NCI-H226 (cell line): ENCODE measurements around the gene KCNJ11.

ENCODE experiments used
- DNase-seq: peaks from one replicate; pipeline ENCODE4 v3.0.0-alpha.2; 2015

The KCNJ11 gene

DNA sequence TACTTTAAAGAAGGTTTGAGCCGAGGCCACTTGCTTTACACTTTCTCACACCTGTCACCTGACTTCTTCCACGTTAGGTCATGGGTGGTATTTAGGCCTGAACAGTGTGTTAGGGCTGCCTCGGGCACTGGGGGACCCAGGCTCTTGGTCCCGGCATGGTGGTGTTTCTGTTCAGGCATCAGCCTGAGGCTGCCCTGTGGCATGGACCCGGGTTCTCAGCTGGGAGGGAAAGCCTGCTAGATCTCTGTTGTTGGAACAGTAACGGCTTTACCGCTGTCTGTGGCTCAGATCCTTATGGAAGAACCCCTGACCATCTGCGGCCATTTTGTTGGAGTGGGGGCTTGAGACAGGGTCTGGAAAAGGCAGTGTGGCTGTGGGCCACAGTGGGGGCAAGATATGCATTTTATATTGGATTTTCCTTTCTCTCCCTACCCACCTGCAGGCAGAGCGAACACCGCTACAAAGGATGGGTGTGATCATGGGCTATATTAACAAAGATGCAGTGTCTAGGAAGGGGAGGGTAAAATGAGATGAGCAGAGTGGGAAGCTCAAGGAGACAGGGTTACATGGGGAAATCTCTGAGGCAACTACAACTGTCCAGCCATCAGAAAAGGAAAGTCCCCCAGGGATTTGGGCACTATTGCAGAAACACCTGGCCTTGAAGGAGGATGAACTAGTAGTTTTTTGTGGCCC lies 1.6 kb upstream of the KCNJ11 start:
- no peak for DNase-seq

DNA sequence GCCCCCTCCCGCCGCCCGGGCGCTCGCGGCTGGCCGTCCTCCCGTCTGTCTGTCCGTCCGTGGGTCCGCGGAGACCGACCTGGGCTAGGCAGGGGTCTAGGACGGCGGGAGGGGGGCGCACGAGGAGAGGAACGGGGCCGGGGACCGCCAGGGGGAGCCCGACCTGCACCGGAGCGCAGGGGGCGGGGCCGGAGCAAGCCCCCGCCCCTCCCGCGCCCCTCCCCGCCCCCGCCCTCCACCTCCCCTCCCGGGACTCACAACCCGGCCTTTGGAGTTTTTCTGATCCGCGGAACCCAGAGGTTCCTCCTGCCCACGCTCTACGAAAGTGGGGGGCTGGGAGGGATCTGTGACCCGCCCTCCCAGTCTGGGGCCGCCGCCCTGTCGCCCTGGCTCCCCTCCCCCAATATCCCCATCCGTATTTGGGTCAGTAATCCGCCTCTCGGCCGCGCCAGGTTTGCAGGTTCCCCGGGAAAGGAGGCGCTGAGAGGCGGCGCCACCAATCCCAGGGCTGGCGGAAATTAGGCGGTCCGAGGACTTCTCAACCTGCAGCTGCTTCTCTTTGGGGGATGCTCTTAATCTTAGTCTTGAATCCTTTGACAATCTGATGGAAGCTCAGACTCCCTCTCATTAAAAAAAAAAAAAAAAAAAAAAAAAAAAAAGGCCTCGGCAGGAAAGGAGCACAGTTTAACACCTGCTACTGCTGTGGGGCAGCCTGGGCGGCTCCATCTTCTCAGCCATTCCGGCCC lies 925 bp upstream of the KCNJ11 start:
- DNase-seq, result peak; percentile 21

DNA sequence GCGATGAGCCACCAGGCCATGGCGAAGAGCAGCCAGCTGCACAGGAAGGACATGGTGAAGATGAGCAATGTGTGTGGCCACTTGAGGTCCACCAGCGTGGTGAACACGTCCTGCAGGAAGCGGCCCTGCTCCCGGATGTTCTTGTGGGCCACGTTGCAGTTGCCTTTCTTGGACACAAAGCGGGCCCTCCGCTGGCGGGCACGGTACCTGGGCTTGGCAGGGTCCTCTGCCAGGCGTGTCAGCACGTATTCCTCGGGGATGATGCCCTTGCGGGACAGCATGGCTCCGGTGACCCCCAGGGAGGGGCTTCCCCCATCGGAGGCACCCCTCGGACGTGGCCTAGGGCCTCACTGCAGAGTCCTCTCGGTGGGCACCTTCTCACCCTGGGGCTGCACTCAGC lies 648 bp downstream of the KCNJ11 start:
- no peak for DNase-seq

DNA sequence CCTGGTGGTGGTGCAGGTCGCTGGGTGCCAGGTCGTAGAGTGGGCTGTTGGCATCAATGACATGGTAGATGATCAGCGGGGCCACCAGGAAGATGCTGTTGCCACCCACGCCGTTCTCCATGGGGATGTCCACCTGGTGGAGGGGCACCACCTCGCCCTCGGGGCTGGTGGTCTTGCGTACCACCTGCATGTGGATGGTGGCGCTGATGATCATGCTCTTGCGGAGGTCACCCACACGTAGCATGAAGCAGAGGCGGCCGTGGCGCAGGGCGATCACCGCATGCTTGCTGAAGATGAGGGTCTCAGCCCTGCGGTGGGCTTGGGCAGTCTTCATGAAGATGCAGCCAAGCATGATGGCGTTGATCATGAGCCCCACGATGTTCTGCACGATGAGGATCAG lies 1.2 kb downstream of the KCNJ11 start:
- DNase-seq, result no peak

DNA sequence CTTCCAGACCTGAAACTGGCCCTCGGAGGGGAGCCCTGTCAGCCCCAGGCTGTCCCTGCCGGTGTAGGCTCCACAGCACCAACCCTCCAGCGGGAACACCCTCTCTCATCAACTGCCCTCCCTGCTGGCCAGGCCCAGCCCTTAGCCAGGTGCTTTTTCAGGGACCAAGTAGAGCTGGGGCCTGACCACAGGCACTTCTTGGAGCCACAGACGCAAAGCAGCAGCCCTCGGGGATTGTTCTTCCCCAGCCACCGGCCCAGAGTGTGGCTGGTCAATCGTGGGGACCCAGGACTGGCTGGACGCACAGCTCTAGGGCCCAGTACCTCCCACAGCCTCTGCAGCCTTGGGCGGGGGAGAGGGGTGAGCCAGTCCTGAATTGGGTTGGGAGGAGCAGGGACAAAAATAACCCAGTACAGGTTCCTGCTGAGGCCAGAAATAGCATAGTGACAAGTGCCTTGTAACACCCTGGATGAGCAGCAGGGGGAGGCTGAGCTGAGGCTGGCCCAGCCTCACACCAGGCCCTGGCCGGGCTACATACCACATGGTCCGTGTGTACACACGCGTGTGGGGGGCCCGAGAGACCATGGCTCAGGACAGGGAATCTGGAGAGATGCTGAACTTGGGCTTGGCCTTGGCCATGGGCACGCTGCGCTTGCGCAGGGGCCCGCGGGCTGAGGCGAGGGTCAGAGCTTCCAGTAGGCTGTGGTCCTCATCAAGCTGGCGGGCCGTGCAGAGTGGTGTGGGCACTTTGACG lies 2.0 kb downstream of the KCNJ11 start:
- DNase-seq, result no peak

DNA sequence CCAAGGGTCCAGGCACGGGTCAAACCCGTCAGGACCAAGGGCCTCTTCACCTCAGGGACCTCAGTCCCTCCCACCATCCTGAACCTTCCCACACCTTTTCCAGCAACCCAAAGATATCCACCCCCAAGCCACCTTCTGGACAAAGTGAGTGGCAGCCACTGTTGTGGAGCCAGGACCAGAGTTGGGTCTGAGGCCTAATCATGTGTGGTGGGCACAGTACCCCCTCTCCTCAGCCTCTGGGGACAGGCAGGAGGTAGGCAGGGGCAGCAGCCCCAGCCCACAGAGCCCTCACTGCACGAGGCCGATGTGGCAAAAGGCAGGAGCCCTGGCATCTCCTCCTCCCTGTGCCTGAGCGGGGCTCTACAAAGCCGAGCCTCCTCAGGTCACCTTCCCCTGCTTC lies 2.5 kb downstream of the KCNJ11 start:
- no peak for DNase-seq

DNA sequence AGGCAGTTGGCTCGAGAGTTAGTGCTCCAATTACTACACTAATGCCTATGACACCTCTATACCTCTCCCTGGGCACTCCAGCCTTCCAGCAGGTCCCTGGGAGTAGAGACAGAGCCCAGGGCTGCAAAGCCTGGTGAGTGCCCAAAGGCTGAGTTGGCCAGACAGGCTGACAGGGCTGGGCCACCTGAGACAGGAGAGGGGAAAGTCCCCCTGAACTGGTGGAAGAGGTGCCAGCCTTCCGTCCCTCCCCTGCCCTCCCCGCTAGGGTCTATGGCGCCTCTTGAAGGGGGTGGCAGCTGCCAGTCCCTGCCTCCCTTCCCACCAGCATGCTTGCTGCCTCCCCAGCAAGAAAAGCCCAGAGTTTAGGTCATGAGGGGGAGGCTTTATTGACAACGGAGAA lies 3.0 kb downstream of the KCNJ11 start:
- no peak for DNase-seq

DNA sequence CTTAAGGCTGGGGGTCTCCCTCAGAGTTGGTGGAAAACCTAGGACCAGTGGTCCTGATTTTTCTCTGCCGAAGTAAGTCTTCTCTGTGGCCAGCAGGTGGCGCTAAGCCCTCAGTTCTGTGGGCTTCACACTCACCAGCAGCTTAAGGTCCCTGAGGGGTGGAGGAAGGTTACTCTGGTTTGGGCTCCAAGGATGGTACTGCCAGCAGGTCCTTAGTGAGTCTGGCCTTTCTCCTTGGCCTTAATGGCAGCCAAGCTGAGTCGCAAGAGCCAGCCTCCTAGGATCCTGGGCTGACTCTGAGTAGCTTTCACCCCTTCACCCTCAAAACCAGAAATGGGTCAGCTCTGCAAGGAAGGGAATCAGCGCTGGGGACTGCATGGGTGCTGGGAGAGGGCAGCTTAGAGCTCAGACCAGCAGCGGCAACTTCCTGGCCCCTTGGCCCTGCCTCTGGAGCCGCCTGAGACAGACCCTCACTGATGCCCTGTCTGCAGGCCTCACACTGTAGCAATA lies 4.4 kb downstream of the KCNJ11 start:
- DNase-seq, result peak; percentile 60

DNA sequence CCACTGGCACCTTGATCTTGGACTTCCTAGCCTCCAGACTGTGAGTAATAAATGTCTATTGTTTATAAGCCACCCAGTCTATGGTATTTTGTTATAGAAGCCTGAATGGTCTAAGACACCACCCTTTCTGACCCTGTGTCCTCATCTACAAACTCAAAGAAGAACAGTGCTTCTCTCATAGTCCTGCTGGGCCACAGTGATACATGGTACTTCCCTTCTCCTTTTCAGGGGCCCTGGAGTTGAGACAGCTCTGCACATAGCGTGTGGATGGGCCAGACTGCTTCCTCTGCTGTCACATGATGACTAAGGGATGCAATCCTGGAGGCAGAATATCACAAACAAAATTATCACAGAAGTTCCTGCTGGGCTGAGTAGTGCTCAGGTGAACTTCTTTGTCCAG lies 5.0 kb downstream of the KCNJ11 start:
- no peak for DNase-seq

DNA sequence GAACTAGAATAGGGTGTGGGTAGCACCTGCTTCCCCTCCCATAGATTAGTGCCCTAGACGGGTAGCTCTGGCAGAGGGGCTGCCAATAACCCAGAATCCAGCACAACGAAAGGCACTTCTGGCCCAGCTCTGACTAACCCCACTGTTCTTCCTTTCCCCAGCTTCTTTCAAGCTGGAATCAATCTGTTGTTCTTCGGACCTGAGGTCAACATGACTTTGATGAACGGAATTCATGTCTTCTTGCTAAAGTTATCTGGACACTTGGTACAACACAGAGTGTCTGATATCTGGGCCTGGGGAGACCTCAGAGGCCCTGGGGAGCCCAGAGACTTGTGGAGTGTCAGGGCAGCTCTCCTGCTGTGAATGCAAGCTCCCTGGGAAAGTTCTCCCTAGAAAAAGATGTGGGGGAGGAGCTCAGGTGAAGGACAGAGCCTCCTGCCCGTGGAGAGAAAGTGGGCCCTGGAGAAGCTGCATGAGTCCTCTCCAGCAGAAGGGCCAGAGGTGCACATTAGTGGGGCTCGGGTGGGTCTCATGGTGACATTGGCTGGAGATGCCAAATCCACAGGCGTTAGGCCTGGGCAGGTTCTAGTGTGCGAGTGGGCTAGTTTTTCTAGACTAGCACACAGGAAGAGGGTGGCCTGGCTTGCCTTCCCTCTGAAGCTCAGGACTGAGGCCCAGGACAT lies 6.3 kb downstream of the KCNJ11 start:
- no peak for DNase-seq

DNA sequence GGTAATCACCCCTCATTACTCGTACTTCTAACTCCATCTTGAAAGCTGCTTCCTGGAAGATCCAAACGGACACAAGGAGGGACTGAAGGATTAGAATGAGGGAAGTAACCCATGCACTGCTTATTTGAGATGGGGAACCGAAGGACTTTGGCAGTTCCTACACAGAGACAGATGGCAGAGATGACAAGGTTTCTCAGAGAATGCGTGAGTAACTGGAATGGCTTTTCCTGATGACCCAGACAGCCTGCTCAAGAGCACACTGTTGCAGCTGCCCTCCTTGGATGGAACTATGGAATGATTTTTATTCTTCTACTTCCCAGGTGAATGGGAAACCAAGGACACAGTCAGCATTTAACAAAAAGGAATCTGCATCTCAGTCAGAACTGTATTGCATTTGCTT lies 7.3 kb downstream of the KCNJ11 start:
- DNase-seq, result no peak

DNA sequence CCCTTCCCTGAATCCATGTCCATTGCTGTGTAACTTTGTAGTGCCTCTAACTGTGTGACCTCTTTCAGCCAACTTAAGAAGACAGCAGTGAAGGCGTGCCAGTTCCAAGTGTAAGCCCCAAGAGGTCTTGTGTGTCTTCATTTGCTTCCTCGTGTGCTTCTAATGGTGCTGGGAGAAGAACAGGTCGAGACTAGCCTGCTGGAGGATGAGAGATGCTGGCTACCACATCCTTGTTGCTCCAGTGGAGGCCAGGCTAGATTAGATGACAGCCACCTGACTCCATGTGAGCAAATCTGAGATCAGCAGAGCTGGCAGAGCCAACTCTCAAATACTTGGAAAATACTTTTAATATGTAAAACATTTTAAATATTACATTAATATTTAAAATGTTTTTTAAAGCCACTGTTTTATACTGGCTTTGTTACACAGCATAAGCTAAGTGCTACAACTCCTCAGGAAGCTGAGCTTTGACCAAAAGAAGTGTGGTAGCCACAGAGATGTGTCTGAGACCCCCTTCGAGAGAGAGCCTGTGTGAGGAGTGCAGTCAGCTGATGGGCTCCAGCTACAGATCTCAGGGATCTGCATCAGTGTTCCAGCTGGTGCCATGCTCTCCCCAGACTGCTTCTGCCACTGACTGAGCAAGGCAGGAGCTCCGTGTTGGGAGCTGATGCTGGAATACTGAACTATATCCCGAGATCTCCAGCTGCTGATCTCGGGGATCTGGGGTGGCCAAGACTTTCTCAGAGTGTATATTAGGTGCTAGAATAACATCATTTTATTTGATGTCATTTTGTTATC lies 8.9 kb downstream of the KCNJ11 start:
- DNase-seq, result no peak

DNA sequence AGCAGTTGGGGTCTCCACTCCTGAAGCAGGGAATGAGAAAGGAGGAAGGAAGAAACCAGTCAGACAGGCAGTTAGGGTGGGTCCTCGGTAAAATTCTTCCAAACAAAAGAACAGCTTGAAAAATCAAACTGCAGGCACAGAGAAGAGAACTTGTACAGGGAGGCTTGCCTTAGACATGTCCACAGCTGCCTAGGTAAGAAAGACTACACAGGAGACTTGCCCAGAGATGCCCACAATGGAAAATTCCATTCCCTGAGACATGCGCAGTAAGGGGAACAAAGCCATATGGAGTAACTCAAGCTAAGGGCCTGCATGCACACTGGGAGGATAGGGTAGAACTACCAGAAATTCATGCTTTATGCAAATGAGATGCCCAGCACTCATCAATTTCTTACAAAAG lies 9.8 kb downstream of the KCNJ11 start:
- DNase-seq, result no peak

DNA sequence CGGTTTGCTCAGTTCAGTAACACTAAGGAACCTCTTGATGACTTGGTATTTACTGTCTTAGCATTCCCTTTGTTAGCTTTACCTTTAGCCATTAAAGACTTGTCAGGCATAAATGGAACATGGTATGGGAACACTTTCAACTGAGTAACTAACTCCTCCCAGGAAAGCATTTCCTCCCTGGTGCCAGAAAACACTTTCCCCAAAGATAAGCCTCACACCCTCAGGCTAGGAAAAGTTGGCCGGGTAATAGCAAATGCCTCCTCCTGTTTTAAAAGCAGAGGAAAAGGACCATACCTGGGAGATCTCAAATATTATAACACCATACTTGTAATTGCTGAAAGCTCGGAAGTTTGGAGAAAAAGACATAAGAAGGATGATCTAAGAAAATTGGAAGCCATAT lies 12.0 kb downstream of the KCNJ11 start:
- DNase-seq, result peak; percentile 86

DNA sequence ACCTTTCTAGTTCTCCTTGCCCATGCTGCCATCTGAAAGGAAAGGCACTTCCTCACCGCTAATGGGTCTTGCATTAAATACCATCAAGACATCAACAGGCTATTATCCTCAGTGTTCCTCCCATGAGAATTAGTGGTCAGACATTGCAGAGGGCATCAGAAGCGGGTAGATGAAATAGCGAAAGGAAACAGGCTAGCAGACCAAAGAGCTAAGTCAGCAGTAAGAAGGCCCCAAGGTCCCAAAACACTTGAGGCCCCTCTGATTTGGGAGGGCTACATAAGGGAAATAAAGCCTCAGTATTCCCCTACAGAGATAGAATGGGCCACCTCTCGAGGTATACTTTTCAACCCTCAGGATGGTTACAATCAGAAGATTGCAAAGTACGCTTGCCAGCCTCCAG lies 12.9 kb downstream of the KCNJ11 start:
- DNase-seq, result no peak

DNA sequence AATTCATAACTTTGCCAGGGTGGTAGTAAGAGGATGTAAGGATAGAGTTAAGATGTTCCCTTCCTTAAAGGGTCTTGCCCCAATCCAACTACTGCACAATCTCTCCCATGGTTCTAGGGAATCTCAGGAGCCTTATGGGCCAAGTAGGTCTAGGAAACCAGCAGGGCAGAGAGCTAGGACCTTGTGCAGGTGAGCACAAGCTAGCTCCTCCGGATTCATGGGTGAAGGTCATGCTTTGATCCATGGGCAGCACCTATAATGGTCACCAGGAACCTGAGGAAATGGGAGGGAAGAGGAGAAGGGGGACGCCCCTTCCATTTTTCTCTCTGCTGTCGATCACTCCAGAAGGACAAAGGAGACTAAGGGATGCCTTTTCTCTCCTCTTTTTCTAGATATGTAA lies 16.8 kb downstream of the KCNJ11 start:
- DNase-seq, result no peak

DNA sequence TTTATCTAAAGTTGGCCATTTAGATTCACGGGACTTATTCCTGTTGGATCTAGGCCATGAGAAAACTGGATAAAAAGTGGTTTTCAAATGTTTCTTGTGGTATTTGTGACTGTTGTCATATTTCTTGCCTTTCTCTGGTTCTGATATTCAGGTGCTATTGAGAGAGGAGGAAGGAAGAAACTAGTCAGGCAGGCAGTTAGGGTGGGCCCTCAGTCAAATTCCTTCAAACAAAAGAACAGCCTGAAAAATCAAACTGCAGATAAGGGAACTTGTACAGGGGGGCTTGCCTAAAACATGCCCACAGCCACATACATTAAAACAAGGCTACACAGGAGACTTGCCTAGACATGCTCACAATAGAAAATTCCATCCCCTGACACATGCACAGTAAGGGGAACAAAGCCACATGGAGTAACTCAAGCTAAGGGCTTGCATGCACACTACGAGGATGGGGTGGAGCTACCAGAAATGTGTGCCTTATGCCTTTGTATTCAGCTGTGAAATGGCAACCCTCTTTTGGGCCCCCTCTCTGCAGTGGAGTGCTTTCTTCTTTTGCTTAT lies 18.7 kb downstream of the KCNJ11 start:
- no peak for DNase-seq

DNA sequence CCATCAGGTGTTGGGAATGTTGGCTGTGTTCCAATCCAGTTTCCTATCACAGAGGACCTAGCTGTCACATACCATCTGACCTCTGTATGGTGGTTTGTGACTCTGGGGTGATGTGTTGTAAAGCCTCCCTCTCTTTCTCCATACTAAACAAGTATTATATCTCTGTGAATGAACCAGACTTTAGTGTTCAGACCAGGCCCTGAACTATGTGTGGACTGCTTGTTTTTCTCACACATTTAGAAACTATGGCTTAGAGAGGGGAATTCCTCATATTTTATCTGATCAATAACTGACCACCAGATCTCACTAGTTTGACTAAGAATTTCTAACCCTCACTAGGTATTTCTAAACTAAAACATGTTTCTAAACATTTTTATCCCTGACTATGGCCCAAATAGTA lies 19.4 kb downstream of the KCNJ11 start:
- no peak for DNase-seq

DNA sequence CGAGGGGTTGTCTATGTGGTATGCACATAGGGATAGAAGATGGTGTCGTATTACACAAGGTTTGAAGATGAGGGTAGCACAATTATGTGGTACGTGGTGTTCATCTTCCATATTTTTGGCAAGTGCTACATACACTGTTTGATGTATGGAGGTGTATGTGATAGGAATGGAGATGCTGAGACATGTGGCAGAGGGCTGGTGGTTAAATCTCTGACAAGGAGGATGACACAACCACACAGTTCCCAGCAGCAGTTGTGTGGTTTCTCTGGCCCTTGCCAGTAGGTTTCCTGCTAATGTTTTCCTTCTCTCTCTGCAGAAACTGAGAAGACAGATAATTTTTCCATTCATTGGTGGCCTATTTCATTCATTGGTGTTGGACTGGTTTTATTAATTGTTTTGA lies 19.9 kb downstream of the KCNJ11 start:
- DNase-seq, result no peak

DNA sequence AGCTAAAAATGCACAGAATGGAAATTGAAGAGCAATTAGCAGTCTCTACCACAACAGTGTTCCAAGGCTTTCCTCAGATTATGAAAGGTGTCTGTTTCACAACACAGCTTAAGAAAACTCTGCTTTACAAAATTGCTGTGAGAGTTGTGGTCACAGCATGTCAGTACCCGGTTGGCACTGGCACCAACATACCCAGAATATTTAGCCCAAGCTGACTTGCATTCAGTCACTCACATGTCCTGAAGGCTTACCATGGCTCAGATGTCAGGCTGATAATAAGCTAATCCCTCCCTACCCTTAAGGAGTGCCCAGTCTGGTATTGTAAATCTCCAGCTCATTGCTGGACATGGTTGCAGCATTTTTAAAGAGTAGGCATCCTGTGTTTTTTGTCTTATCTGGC lies 22.0 kb downstream of the KCNJ11 start:
- no peak for DNase-seq

DNA sequence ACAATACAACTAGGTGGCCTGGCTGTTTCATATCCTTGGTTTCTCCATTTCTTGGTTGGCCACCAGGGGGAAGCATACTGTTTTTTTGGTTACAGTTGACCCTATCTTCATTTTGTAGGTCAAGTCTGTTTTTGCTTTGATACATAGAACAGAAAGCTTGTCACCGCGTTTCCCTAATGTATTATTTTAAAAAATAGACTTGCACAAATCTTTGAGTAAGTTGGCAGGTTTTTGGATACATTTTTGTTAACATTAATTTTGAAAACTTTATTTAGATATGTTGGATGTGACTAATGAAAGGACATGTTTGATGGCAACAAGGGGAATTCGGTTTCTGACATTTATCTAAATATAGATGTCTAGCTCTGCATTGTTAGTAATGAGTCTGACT lies 33.9 kb downstream of the KCNJ11 start:
- DNase-seq, result no peak
